ENCODE data around the gene IGFBP1.
"Not testable (repeated sequence)": the region's sequence is repeated elsewhere in the genome, so short reads cannot be mapped to it uniquely, and the experiment has no call there.

Gene IGFBP1

DNA sequence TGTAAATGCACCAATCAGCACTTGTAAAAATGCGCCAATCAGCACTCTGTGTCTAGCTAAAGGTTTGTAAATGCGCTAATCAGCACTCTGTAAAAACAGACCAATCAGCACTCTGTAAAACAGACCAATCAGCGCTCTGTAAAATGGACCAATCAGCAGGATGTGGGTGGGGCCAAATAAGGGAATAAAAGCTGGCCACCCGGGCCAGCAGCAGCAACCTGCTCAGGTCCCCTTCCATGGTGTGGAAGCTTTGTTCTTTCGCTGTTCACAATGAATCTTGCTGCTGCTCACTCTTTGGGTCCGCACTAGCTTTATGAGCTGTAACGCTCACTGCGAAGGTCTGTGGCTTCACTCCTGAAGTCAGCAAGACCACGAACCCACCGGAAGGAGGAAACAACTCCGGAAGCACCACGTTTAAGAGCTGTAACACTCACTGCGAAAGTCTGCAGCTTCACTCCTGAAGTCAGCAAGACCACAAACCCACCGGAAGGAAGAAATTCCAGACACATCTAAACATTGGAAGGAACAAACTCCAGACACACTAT lies 52.0 kb downstream of the IGFBP1 start:
- DNase-seq: not testable (repeated sequence)

DNA sequence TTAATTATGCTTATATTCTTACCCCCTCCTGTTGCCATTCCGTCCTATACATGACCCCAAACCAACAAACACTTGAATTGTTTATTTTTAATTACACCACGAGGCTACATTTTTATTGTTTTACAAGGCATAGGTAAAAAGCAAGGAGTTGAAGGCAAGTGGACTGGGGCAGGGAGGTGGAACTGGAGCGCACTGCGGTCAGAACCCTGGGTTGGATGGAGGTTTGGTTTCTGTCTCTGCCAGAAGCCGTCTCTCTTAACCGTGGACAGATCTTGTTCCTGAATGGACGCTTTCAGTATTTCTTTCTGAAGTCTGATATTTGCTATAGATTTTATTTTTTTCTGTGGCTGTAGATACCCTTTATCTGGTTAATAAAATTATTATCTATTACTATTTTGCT lies 52.7 kb downstream of the IGFBP1 start:
- DNase-seq: no peak
